ENCODE results near the gene KIAA0513. TPM values are rescaled to one million over a fixed set of nuclear protein-coding genes. Genes with fewer than 3 reads are reported as not detected.

KIAA0513 gene
- total RNA-seq, 4 donors from 2014 or later: 6.9 to 13.8 (median 8.1) TPM

- H3K9me3 ChIP-seq: no peaks in the 10 kb centered on the region
- peak overlapping the region; percentile 47 to 89 (median 72) for H3K27ac ChIP-seq
- peaks cover 5 to 52% (median 32%) of the 10 kb centered on the region in 4 donors for H3K4me1 ChIP-seq
- WGBS, 2 donors: 19 to 30% methylated on average over 15 of the region's 15 CpGs
- no peaks in the 10 kb centered on the region for H3K36me3 ChIP-seq
- TF ChIP-seq POLR2A (IDR thresholded peaks at IDR 0.05) (no peak), EP300 (IDR thresholded peaks at IDR 0.05) (peak in 1 of 2 donors; percentile 63)
- DNase-seq (ENCODE audit: low spot score in 2 of 2): peak in 1 of 2 donors; percentile 48
- no peaks in the 10 kb centered on the region for H3K27me3 ChIP-seq
- no peak overlapping the region for H3K4me3 ChIP-seq
These were observed 102.5 kb downstream of the KIAA0513 start for GRCh38 chr16:85129876-85130704.

- Histone ChIP-seq H3K4me1 (peaks cover 5 to 58% (median 32%) of the 10 kb centered on the region in 4 donors), H3K27me3 (no peaks in the 10 kb centered on the region), H3K36me3 (no peaks in the 10 kb centered on the region), H3K27ac (peak overlapping the region; percentile 47 to 89 (median 72)), H3K9me3 (no peaks in the 10 kb centered on the region), H3K4me3 (no peak overlapping the region)
- no peak for DNase-seq (ENCODE audit: low spot score in 2 of 2)
- TF ChIP-seq EP300 (IDR thresholded peaks at IDR 0.05) (no peak), POLR2A (IDR thresholded peaks at IDR 0.05) (no peak)
- TF ChIP-seq, protein P1, sequence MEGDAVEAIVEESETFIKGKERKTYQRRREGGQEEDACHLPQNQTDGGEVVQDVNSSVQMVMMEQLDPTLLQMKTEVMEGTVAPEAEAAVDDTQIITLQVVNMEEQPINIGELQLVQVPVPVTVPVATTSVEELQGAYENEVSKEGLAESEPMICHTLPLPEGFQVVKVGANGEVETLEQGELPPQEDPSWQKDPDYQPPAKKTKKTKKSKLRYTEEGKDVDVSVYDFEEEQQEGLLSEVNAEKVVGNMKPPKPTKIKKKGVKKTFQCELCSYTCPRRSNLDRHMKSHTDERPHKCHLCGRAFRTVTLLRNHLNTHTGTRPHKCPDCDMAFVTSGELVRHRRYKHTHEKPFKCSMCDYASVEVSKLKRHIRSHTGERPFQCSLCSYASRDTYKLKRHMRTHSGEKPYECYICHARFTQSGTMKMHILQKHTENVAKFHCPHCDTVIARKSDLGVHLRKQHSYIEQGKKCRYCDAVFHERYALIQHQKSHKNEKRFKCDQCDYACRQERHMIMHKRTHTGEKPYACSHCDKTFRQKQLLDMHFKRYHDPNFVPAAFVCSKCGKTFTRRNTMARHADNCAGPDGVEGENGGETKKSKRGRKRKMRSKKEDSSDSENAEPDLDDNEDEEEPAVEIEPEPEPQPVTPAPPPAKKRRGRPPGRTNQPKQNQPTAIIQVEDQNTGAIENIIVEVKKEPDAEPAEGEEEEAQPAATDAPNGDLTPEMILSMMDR (IDR thresholded peaks at IDR 0.05): no peak
- WGBS, 2 donors: 55 to 59% methylated on average over 5 of the region's 5 CpGs
These were observed 103.1 kb downstream of the KIAA0513 start for GRCh38 chr16:85130705-85131028.

- TF ChIP-seq POLR2A (IDR thresholded peaks at IDR 0.05): no peak
- TF ChIP-seq, protein P1 (IDR thresholded peaks at IDR 0.05): no peak
- no peak for TF ChIP-seq EP300 (IDR thresholded peaks at IDR 0.05)
- Histone ChIP-seq H3K9me3 (peaks cover 0 to 3% (median 0%) of the 10 kb centered on the region in 4 donors), H3K36me3 (no peaks in the 10 kb centered on the region), H3K4me3 (no peak overlapping the region), H3K27ac (no peak overlapping the region), H3K27me3 (no peaks in the 10 kb centered on the region), H3K4me1 (peaks cover 5 to 62% (median 33%) of the 10 kb centered on the region in 4 donors)
- DNase-seq (ENCODE audit: low spot score in 2 of 2): no peak
- 94% methylated on average over 20 of the region's 20 CpGs for WGBS, 2 donors
These were observed 105.1 kb downstream of the KIAA0513 start for GRCh38 chr16:85132456-85133289.

DNA sequence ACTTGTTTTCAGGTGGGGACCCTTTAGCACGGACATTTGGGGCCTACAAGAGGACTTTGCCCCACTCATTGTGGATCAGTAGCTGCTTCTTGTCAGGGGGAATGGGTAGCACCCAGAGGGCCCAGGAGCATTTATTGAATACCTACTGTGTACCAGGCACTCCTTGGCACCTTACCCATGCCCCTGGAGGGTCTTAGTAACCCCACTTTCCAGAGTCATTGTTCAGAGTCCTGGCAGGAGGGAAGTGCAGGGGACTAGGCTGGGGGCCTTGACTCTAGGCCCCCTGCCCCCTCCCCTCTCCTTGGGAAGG lies 105.7 kb downstream of the KIAA0513 start:
- H3K4me3 ChIP-seq: no peak overlapping the region
- peaks cover 5 to 68% (median 36%) of the 10 kb centered on the region in 4 donors for H3K4me1 ChIP-seq
- WGBS, 2 donors: 100% methylated on average over 1 of the region's 1 CpG
- no peak for DNase-seq (ENCODE audit: low spot score in 2 of 2)
- H3K27ac ChIP-seq: no peak overlapping the region
- H3K9me3 ChIP-seq: peaks cover 0 to 3% (median 0%) of the 10 kb centered on the region in 4 donors
- H3K27me3 ChIP-seq: no peaks in the 10 kb centered on the region
- H3K36me3 ChIP-seq: no peaks in the 10 kb centered on the region
- no peak for TF ChIP-seq POLR2A (IDR thresholded peaks at IDR 0.05)
- TF ChIP-seq, protein P1 (IDR thresholded peaks at IDR 0.05): no peak
- no peak for TF ChIP-seq EP300 (IDR thresholded peaks at IDR 0.05)

- no peaks in the 10 kb centered on the region for H3K27me3 ChIP-seq
- peaks cover 0 to 3% (median 0%) of the 10 kb centered on the region in 4 donors for H3K9me3 ChIP-seq
- H3K27ac ChIP-seq: no peak overlapping the region
- H3K4me1 ChIP-seq: peaks cover 5 to 64% (median 36%) of the 10 kb centered on the region in 4 donors
- TF ChIP-seq, protein P1 (IDR thresholded peaks at IDR 0.05): no peak
- TF ChIP-seq POLR2A (IDR thresholded peaks at IDR 0.05) (no peak), EP300 (IDR thresholded peaks at IDR 0.05) (no peak)
- WGBS, 2 donors: 91 to 92% methylated on average over 17 to 19 of the region's 19 CpGs
- no peaks in the 10 kb centered on the region for H3K36me3 ChIP-seq
- H3K4me3 ChIP-seq: no peak overlapping the region
- no peak for DNase-seq (ENCODE audit: low spot score in 2 of 2)
These were observed 106.6 kb downstream of the KIAA0513 start for GRCh38 chr16:85134076-85134788.

All from tibial nerve (tissue), 4 donors.